Activated CD4-positive, alpha-beta T cell treated with anti-CD3 and anti-CD28 coated beads, Interleukin-2, amount 50 U/mL, for 48 hours (primary cell): ENCODE measurements around the gene GDE1.

Experiments
- DNase-seq, 2 experiments: peaks; one replicate each; pipeline ENCODE4 v3.0.0-alpha.2; 2020

The GDE1 gene

DNA sequence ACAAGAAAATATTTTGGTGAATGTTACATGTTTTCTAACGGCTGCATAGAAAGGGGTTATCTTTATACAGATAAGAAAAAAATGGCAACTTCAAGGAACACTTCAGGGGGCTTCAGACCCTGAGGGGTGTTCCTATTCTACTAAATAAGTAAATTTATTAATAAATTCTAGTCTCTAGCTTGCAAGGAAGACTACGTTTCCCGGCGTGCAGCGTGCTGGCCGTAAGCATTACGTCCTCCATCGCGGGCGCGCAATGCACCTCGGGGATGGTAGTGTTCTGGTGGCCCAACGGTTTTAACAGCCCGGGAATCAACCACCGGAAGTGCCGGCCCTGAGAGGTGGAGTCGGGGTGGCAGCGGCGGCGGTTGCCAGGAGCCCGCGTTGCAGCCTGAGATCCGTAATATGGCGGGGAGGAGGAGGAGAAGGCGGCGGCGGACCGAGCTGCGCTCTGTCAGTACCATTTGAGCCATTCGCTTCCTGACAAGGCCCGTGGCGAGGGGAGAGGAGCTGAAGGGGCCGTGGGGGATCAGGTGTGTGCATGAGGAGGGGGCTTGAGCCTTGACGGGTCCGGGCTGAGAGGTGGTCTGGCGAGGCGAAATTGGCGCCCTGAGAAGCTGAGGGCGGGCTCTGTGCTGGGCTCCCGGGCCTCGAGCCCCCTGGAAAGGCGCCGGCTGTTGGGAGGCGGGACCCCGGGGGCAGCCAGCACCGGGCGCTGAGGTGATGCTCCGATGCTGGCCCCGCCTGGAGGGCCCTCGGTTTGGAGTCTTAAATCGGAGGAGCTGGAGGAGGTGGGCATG, 1.9 kb upstream of the GDE1 start, which contains the start of gene CCP110:
TSS of gene CCP110 (plus strand) at position 384 of the 797 bp plus-strand sequence. CDS start 3,940 bp downstream, outside the sequence.
- DNase-seq = peak; percentile 95 to 97

GRCh38 chr16:19523184-19523558, 1.3 kb upstream of the GDE1 start:
- DNase-seq = no peak

- no peak for DNase-seq
Observed at GRCh38 chr16:19522760-19523159, 862 bp upstream of the GDE1 start.

DNA sequence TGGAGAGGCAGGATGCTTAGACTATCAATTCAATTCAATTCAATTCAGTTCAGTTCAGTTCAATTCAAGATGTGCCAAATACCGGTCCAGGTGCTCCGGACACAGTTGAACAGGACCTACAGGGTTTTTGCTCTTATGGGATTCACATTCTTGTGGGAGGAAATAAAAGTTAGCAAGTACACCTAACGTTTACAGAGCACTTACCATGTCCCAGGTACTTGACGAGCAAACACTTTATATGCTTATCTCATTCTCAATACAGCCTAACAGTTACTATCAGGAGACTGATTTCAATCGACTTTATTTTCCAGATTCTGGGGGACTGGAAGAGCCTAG, 467 bp upstream of the GDE1 start:
- DNase-seq = no peak

DNA sequence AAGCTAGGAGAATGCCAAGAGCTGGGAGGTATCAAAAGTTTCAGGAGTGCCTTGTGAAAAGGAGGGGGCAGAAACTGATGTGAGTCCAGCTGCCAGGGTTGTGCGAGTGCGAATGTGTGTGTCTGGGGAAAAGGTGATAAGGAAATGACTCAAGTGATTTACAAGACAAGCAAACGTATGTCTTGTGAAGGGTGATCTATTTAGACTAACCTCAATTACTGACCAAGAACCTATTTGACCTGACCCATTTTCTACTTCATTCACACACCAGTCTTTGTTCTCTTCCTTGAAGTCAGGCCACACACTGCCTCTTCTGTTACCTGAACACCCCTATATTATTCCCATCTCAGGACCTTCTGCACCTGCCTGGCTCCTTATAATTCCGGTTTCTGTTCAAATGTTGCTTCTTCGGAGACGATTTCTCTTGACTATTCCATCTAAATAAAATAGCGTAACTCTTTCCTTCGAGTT, 1.0 kb downstream of the GDE1 start:
- DNase-seq = peak; percentile 22 to 32

- no peak for DNase-seq
Observed at GRCh38 chr16:19518388-19518787, 3.5 kb downstream of the GDE1 start.

DNA sequence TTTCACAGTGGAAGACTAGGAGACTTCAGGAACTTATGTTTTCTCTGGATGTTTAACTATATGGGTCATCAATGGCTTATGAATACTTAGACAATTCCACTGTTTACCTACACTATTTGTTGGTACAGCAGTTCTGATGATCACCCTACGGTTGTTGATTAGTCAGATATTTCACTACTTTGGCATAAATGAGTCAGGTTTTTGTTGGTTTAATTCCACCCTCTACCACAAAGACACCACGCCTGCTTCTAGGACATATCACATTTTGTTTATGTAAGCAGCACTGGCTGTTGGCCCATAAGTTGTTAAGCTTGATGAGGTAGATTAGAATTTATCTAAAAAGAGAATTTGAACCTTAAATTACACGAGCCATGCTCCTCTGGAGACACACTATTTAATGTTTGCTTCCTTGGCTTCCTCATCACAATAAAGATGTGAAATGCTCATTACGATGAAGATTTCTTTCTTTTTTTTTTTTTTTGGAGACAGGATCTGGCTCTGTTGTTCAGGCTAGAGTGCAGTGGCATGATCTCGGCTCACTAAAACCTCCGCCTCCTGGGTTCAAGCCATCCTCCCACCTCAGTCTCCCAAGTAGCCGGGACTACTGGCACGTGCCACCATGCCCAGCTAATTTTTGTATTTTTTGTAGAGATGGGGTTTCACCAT, 4.3 kb downstream of the GDE1 start:
- no peak for DNase-seq

DNA sequence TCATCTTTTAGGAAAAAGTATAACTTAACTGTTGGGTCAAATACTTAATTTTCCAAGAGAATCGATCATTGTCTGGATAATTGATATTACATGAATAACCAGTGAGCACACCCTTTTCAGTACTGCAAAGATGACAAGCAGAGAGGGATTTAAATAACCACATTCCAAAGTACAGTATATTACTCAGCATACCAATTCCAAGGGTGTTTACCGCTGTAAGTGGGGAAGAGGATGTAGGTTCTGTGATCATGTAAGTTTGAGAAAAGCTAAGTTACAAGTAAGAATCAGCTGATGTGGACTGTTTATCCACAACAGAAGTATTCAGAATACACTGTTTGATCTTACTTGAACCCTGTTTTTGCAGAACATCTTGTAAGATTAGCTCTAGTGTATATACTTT, 6.1 kb downstream of the GDE1 start:
- no peak for DNase-seq

DNA sequence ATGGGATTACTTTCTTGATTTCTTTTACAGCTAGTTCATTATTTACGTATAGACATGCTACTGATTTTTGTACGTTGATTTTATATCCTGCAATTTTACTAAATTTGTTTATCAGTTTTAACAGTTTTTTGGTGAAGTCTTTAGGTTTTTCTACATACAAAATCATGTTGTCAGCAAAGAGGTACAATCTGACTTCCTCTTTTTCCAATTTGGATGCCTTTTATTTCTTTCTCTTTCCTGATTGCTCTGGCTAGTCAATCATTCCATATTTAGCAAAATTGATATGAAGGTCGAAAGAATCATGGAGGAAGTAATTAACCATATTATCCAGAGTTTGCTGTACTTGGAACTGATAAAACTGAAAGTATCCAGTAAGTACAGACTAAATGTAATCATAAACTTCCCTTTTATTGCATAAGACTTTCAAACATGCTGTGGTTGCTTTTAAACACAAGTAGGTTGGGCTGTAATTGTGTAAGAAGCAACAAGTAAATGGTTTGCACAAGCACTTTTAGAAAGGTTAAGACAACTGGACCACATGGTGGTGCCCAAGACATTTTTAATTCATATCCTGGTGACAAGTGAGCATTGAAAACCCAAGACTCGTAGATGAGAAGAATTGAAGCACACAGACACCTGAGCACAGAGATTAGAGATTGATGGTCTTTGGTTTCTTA, 8.4 kb downstream of the GDE1 start:
- no peak for DNase-seq

DNA sequence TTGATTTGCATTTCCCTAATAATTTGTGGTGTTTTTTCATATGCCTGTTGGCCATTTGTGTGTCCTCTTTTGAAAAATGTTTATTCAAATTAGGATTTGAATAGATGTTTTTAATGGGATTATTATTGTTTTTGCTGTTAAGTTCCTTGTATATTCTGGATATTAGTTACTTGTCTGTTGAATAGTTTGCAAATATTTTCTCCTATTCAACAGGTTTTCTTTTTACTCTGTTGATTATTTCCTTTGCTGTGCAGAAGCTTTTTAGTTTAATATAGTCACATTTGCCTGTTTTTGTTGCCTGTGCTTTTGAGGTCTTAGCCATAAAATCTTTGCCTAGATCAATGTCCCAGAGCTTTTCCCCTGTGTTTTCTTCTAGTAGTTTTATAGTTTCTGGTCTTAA, 9.6 kb downstream of the GDE1 start:
- no peak for DNase-seq

DNA sequence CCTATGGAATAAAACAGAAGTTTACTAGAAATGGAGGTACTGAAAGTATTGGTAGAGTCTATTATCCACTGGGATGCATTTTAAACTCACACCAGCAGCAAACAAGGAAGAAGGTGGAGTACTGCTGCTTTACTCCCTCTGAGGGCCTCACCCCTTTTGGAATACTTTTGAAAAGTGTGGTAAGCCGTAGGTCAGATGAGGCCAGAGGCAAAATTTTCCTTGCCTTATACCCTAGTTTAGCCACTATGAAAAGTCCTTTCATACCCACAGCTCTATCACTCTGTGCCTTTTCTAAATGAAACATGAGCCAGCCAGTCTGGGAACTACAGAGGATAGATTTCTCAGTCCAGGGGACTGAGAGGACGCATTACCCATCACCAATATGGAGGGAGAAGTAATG, 14.0 kb downstream of the GDE1 start:
- DNase-seq = no peak

GRCh38 chr16:19506965-19507364, 14.9 kb downstream of the GDE1 start:
- DNase-seq = no peak

- DNase-seq = no peak
Observed at GRCh38 chr16:19505600-19506303, 16.1 kb downstream of the GDE1 start.

GRCh38 chr16:19503461-19504075, 18.3 kb downstream of the GDE1 start:
- no peak for DNase-seq

- peak; percentile 69 to 78 for DNase-seq
Observed at GRCh38 chr16:19502395-19503131, 19.3 kb downstream of the GDE1 start.

DNA sequence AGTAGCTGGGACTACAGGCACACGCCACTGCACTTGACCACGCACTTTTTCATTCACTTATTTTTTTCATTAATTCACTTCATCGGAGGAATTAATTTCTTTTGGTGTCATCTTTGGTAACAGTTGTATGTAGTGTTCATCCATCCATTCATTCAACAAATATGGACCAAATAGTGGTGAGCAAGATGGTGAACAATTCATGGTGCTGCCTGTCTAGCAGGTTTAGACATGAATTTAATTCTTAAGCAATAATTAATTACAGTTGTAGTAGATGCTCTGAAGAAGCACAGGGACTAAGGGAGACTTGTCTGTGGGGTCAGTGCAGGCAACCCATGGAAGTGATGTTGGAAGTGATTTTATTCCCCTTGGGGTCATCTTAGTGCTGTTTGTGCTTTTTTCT, 22.4 kb downstream of the GDE1 start:
- DNase-seq = no peak

- no peak for DNase-seq
Observed at GRCh38 chr16:19499006-19499405, 22.9 kb downstream of the GDE1 start.

DNA sequence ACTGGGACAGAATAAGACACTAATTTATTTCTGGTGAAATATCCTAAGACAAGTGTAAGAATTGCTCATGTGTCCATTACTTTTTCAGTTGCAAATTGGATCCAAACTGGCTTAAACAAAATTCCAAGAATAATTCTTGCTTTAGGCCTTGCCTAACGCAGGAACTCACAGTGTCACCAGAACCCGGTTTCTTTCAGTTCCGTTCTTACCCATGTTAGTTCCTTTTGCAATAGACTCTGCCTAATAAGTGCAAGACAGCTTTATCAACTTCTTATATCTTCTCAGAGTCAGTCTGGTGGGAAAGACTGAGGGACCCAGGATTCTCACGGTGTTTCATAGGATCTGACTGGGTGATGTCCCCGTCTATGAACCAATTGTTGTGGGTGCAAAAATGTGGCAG, 24.7 kb downstream of the GDE1 start:
- no peak for DNase-seq

- DNase-seq = no peak
Observed at GRCh38 chr16:19490619-19491018, 31.3 kb downstream of the GDE1 start.

- no peak for DNase-seq
Observed at GRCh38 chr16:19488213-19488640, 33.7 kb downstream of the GDE1 start.

DNA sequence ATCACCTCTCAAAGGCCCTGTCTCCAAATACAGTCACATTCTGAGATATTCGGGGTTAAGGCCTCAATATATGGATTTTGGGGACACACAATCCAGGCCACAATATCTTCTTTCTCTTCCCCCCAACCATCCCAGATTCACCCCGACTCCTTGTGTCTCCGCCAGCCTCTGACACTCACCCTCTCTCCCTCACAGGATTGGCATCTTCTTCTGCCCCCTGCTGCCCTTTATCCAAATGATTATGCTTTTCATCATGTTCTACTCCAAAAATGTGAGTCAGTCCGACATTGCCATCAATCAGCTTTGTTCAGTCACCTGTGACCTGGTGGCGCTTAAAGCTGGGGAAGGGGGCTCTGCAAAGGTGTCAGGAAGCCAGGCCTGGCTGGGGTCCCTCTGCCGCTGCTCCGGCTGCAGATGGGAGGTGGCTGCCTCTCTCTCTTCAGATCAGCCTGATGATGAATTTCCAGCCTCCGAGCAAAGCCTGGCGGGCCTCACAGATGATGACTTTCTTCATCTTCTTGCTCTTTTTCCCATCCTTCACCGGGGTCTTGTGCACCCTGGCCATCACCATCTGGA, 35.1 kb downstream of the GDE1 start:
- no peak for DNase-seq

- DNase-seq = no peak
Observed at GRCh38 chr16:19486051-19486450, 35.8 kb downstream of the GDE1 start.
